Heart left ventricle (tissue), 16 donors: Measurements from ENCODE around the gene RPTOR. TPM values are rescaled to one million over a fixed set of nuclear protein-coding genes. Genes with fewer than 3 reads are reported as not detected.

Experiments
- ATAC-seq, 4 donors: fragments of 200-7000 bp; cut with Tn5 transposase; one replicate each; pipeline ENCODE4 v1.9.1; 2020 to 2022; ENCODE audit warnings: moderate library complexity in 4 of 4, mild to moderate bottlenecking in 3 of 4, moderate number of reproducible peaks in 1 of 4
- DNase-seq, 5 donors: peaks; one replicate each; pipeline ENCODE4 v3.0.0-alpha.2; 2020
- H3K27ac ChIP-seq, 12 donors: fragments of 200-600 bp; sonication (generic) in 4 of 12; one replicate each; pipeline versions ENCODE4 v1.5.0 to v1.8.0; 2016 to 2022; ENCODE audit warnings: mild to moderate bottlenecking in 2 of 12
- H3K27me3 ChIP-seq, 9 donors: fragments of 200-600 bp; sonication (generic) in 2 of 9; one replicate each; pipeline versions ENCODE4 v1.5.1 to v1.8.0; 2016 to 2022; ENCODE audit warnings: mild to moderate bottlenecking in 3 of 9
- H3K36me3 ChIP-seq, 9 donors: fragments of 200-600 bp; sonication (generic) in 2 of 9; one replicate each; pipeline versions ENCODE4 v1.5.0 to v1.8.0; 2018 to 2022; ENCODE audit warnings: mild to moderate bottlenecking in 2 of 9
- H3K4me1 ChIP-seq, 12 donors: fragments of 200-600 bp; sonication (generic) in 4 of 12; one replicate each; pipeline versions ENCODE4 v1.5.0 to v1.8.0; 2016 to 2022; ENCODE audit warnings: mild to moderate bottlenecking in 3 of 12
- H3K4me3 ChIP-seq, 12 donors: fragments of 200-600 bp; sonication (generic) in 4 of 12; one replicate each; pipeline versions ENCODE4 v1.5.0 to v1.8.0; 2017 to 2022; ENCODE audit warnings: mild to moderate bottlenecking in 9 of 12, moderate library complexity in 4 of 12
- H3K9me3 ChIP-seq, 12 donors: fragments of 200-600 bp; sonication (generic) in 4 of 12; one replicate each; pipeline versions ENCODE4 v1.5.0 to v1.8.0; 2016 to 2022; ENCODE audit warnings: mild to moderate bottlenecking in 1 of 12
- POLR2A ChIP-seq, 2 donors: fragments of 450-650 bp; IDR thresholded peaks; one replicate each; pipeline ENCODE4 v1.6.1; 2017; ENCODE audit warnings: antibody characterized with exemption in 2 of 2, mild to moderate bottlenecking in 2 of 2, moderate library complexity in 2 of 2
- WGBS, 4 donors: extraction: QIAGEN DNeasy Blood & Tissue Kit in 2 of 4; methylation state at CpG; one replicate each; pipeline versions ENCODE4 v1.1.5 to v1.1.7; 2013 to 2018; 5-methylcytosine and 5-hydroxymethylcytosine counted together
- intact Hi-C, 10 donors: fragments of 100-400 bp; cut with DNase I; formaldehyde crosslinking; loops; one replicate each; pipeline versions ENCODE4 v1.11.1 to v1.14.2; 2022
- polyA plus RNA-seq, 2 donors: library from polyadenylated mRNA; stranded (reverse); fragments of 200-250 nt; gene quantifications; one replicate each; pipeline ENCODE4 v1.2.3, GENCODE V29; 2013
- total RNA-seq, 9 donors: library from RNA; depleted of rRNA in 2 of 9; stranded (reverse); fragments of >200 nt in 2 of 9; fragmentation: NEBNext Ultra II Directional in 3 of 9; extraction: Animal tissue kit (Norgen Biotek cat#: 25700) in 3 of 9; gene quantifications; one replicate each; pipeline versions ENCODE4 v1.1.0 to v1.2.4, GENCODE V29; 2016 to 2023
- TF ChIP-seq, protein P1 (sequence below), 12 donors: fragments of 200-600 bp; sonication (generic) in 4 of 12; IDR thresholded peaks; one replicate each; pipeline versions ENCODE4 v1.5.0 to v1.8.0; 2018 to 2022; ENCODE audit warnings: antibody characterized with exemption in 12 of 12, mild to moderate bottlenecking in 5 of 12
- donor health status: ischemic (EF 13 %, LVEDD 7.1; RV severe dilation, severe dysfunction).
- donor health status: healthy with polysubstance abuse.
- donor health status: DM: no; HTN: yes; CAD: no.
- donor health status: DM: no; HTN: no; CAD: no.
- donor health status: ischemic (EF 25% LVEDD 6.9; RV normal size, moderate dysfunction).
- donor health status: ischemic (EF 25% LVEDD 5.7; RV mildly dilated, moderate dysfunction).
- donor health status: healthy.
- donor health status: DM: yes; HTN: yes; CAD: no.
- donor health status: ischemic (EF 35%, LVEDD 5.7; RV mildly dilated, moderate dysfunction).
- donor health status: nonischemic (EF 11% LVEDD 7.7; RV severe dilation, severe dysfunction).
- donor health status: DM: yes; HTN: yes; CAD: no.
- donor health status: PGD.
- donor health status: ischemic (EF 29% LVEDD 5.4; RV normal size, mild dysfunction).
- donor health status: nonischemic (EF 23%, LVEDD 6.1; RV moderate dilation, normal function).

Gene RPTOR
- total and polyA plus RNA-seq, 11 donors, result 14.7 to 31.7 (median 26.0) TPM

DNA sequence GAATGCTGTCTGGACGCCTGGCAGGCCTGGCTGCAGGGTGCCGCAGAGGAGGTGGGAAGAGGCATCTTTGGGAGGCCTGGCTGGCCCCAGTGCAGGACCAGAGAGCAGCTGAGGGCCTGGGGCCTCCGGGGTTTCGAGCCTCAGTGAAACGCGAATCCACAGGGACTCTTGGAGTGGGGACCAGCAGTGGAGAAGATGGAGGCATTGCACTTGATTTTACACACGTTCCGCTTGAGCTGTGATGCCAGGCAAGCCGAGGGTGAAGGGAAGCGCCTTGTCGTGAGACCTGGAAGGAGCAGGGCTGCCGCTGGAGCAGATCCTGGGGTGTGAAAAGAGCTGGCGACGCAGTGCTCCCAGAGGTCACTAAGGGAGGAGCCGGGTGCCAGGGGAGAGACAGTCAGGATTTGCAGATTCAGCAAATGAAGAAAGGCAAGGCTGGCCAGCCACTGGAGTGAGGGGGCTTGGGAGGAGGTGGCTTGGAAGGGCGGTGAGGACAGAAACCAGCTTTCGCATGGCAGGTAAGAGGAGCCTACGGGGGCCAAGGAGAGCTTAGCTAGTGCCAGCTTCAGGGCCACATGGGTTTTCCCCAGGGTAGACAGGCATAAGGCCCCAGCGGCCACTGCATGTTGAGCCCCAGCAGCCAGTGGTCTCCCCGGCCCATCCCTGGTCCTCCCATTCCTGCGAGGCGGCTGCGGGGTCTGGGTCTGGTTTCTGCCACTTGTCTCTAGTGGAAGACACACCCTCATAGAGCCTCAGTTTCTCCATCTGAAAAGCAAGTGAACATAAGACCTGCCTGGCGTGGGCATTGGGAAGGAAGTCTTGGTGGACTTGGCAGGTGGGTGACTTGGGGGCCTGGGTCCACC lies 271.8 kb downstream of the RPTOR start:
- TF ChIP-seq, protein P1, sequence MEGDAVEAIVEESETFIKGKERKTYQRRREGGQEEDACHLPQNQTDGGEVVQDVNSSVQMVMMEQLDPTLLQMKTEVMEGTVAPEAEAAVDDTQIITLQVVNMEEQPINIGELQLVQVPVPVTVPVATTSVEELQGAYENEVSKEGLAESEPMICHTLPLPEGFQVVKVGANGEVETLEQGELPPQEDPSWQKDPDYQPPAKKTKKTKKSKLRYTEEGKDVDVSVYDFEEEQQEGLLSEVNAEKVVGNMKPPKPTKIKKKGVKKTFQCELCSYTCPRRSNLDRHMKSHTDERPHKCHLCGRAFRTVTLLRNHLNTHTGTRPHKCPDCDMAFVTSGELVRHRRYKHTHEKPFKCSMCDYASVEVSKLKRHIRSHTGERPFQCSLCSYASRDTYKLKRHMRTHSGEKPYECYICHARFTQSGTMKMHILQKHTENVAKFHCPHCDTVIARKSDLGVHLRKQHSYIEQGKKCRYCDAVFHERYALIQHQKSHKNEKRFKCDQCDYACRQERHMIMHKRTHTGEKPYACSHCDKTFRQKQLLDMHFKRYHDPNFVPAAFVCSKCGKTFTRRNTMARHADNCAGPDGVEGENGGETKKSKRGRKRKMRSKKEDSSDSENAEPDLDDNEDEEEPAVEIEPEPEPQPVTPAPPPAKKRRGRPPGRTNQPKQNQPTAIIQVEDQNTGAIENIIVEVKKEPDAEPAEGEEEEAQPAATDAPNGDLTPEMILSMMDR (IDR thresholded peaks at IDR 0.05), result no peak
- TF ChIP-seq POLR2A (IDR thresholded peaks at IDR 0.05), result no peak
- DNase-seq, result peak in 1 of 5 donors; percentile 44
- WGBS, 4 donors, result 95 to 96% (median 95%) methylated on average over 23 to 24 of the region's 24 CpGs
- intact Hi-C loops, result no loop called here
- no peak overlapping the region for H3K27ac ChIP-seq
- peaks cover 0 to 8% (median 0%) of the 10 kb centered on the region in 12 donors for H3K4me1 ChIP-seq
- ATAC-seq, result no peak
- H3K9me3 ChIP-seq, result no peaks in the 10 kb centered on the region
- peaks cover 0 to 5% (median 0%) of the 10 kb centered on the region in 9 donors for H3K36me3 ChIP-seq
- H3K4me3 ChIP-seq, result no peak overlapping the region
- no peaks in the 10 kb centered on the region for H3K27me3 ChIP-seq

DNA sequence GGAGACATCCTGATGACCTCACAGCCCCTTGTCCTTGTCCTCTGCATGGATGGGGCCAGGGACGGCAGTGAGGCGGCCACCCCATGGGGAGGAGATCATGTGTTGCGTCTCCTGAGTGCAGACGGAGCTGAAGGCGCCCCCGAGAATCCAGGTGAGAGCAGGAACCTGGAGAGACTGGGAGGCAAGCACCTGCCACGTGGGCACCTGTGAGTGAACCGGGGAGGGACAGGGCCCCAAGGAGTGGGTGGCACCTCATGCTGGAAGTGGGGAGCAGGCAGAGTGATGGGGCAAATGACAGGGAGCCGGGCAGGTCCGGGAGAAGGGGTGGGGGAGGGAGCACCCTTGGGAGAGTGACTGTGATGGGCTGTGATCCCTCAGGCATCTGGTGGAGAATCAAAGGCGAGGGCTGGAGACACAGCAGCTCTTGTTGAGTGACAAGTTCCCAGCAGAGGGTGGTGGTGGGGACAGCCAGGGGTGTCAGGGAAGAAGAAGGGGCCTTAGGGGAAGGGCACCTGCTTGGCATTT lies 272.7 kb downstream of the RPTOR start:
- ATAC-seq, result no peak
- intact Hi-C loops, result no loop called here
- no peaks in the 10 kb centered on the region for H3K27me3 ChIP-seq
- no peak overlapping the region for H3K27ac ChIP-seq
- DNase-seq, result peak in 1 of 5 donors; percentile 36
- 94 to 97% (median 96%) methylated on average over 10 to 11 of the region's 11 CpGs for WGBS, 4 donors
- no peak for TF ChIP-seq POLR2A (IDR thresholded peaks at IDR 0.05)
- TF ChIP-seq, protein P1 (IDR thresholded peaks at IDR 0.05), result no peak
- no peak overlapping the region for H3K4me3 ChIP-seq
- H3K4me1 ChIP-seq, result peaks cover 0 to 8% (median 0%) of the 10 kb centered on the region in 12 donors
- H3K36me3 ChIP-seq, result peaks cover 0 to 6% (median 0%) of the 10 kb centered on the region in 9 donors
- H3K9me3 ChIP-seq, result no peaks in the 10 kb centered on the region

DNA sequence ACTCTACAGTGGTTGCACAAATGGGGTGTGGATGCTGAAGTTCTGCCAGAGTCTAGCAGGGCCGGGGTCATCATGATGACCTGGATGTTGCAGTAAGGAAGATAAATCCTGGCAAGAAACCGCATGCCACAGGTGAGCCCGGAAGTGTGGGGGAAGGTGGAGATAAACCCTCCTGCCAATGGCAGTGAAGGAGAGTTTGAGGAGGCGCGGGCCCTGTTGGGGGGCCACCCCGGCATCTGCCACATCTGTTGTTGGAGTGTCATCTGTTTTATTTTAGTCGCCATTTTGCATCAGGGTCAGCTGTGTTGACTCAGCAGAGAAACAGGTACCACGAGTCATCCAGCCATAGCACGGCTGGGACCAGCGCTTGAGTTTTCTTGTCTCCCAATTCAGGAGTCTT lies 273.2 kb downstream of the RPTOR start:
- peak in 1 of 5 donors; percentile 7 for DNase-seq
- Histone ChIP-seq H3K27me3 (no peaks in the 10 kb centered on the region), H3K27ac (no peak overlapping the region), H3K4me1 (peaks cover 0 to 8% (median 0%) of the 10 kb centered on the region in 12 donors), H3K36me3 (peaks cover 0 to 9% (median 0%) of the 10 kb centered on the region in 9 donors), H3K9me3 (no peaks in the 10 kb centered on the region), H3K4me3 (no peak overlapping the region)
- WGBS, 4 donors, result 82 to 97% (median 92%) methylated on average over 10 of the region's 10 CpGs
- intact Hi-C loops, result no loop called here
- ATAC-seq, result no peak
- TF ChIP-seq POLR2A (IDR thresholded peaks at IDR 0.05), result no peak
- TF ChIP-seq, protein P1 (IDR thresholded peaks at IDR 0.05), result no peak

DNA sequence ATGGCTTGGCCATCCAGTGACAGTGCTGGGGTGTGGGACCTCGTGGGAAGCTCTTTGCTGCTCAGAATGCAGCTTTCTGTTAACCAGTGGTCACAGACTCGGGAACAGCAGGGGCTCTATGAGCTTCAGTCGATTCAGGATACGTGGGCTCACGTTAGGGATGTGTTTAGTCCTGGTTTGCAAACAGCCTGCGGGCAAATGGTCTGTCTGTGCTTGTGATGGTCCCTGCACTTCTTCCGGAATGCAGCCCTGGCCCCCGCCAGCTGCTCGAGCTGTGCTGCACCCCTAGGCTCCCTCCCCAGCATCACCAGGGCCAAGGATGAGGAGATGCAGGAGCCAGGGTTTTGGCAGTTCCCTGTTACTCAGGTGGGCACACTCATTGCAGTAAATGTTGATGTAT lies 274.2 kb downstream of the RPTOR start:
- TF ChIP-seq POLR2A (IDR thresholded peaks at IDR 0.05), result no peak
- TF ChIP-seq, protein P1 (IDR thresholded peaks at IDR 0.05), result no peak
- peak in 1 of 5 donors; percentile 32 for DNase-seq
- intact Hi-C loops, result no loop called here
- H3K4me3 ChIP-seq, result no peak overlapping the region
- H3K27ac ChIP-seq, result no peak overlapping the region
- no peak for ATAC-seq
- H3K27me3 ChIP-seq, result no peaks in the 10 kb centered on the region
- peaks cover 0 to 8% (median 0%) of the 10 kb centered on the region in 12 donors for H3K4me1 ChIP-seq
- peaks cover 0 to 15% (median 3%) of the 10 kb centered on the region in 9 donors for H3K36me3 ChIP-seq
- WGBS, 4 donors, result 92 to 94% (median 93%) methylated on average over 9 of the region's 9 CpGs
- no peaks in the 10 kb centered on the region for H3K9me3 ChIP-seq
